ENCODE data around the gene CSPG5. TPM values are rescaled to one million over a fixed set of nuclear protein-coding genes. Genes with fewer than 3 reads are reported as not detected.

CSPG5 gene
- total and polyA plus RNA-seq, 12 donors, result 0.07 to 0.79 (median 0.28) TPM; not detected in 1

GRCh38 chr3:47517937-47518336, 60.7 kb downstream of the CSPG5 start:
- Histone ChIP-seq H3K4me1 (peaks cover 0 to 12% (median 8%) of the 10 kb centered on the region in 9 donors), H3K27ac (no peak overlapping the region), H3K4me3 (no peak overlapping the region), H3K36me3 (no peaks in the 10 kb centered on the region), H3K27me3 (no peaks in the 10 kb centered on the region), H3K9me3 (no peaks in the 10 kb centered on the region)
- ATAC-seq (no peak), DNase-seq (no peak)
- intact Hi-C loops (cut with DNase I), result no loop called here
- 94 to 95% methylated on average over 2 of the region's 2 CpGs for WGBS, 2 donors
- no peak for TF ChIP-seq CTCF (IDR thresholded peaks at IDR 0.05)

- H3K27ac ChIP-seq, result no peak overlapping the region
- H3K9me3 ChIP-seq, result no peaks in the 10 kb centered on the region
- no peaks in the 10 kb centered on the region for H3K27me3 ChIP-seq
- ATAC-seq (no peak), DNase-seq (no peak)
- peaks cover 3 to 16% (median 11%) of the 10 kb centered on the region in 9 donors for H3K4me1 ChIP-seq
- no peak overlapping the region for H3K4me3 ChIP-seq
- no peak for TF ChIP-seq CTCF (IDR thresholded peaks at IDR 0.05)
- intact Hi-C loops (cut with DNase I), result loop anchor here in 1 of 10 donors (2.0 kb wide), 1 partner anchor 273 kb away; no protein-coding TSS in a partner anchor
- WGBS, 2 donors, result 58 to 64% methylated on average over 5 of the region's 5 CpGs
- H3K36me3 ChIP-seq, result peaks cover 0 to 3% (median 0%) of the 10 kb centered on the region in 9 donors
Observed at GRCh38 chr3:47515864-47516319, 62.8 kb downstream of the CSPG5 start.

DNA sequence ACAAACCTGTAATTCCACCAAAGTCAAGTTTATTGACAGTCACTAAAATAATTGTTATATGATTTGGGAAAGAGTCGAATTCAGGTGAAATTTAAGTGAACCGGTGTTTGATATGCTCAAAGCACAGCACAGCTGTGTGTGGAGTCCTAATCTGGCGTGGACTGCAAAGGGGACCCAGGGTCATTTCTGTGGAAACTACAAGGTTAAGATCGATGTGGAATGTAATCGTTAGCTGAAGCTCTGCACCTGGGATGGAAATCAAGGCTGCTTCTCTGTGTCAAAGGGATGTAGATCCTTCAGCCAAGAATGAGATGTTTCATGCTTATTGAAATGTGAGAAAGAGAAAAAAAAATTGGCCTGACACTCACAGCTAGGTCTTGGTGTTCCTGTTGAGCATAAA, 63.6 kb downstream of the CSPG5 start:
- no peaks in the 10 kb centered on the region for H3K9me3 ChIP-seq
- no peak for DNase-seq
- peaks cover 0 to 11% (median 3%) of the 10 kb centered on the region in 9 donors for H3K36me3 ChIP-seq
- intact Hi-C loops (cut with DNase I), result loop anchor here in 1 of 10 donors (2.0 kb wide), 1 partner anchor 274 kb away; no protein-coding TSS in a partner anchor
- ATAC-seq, result no peak
- H3K27ac ChIP-seq, result no peak overlapping the region
- H3K4me3 ChIP-seq, result no peak overlapping the region
- peaks cover 3 to 16% (median 11%) of the 10 kb centered on the region in 9 donors for H3K4me1 ChIP-seq
- WGBS, 2 donors, result 73 to 78% methylated on average over 5 of the region's 5 CpGs
- H3K27me3 ChIP-seq, result no peaks in the 10 kb centered on the region
- TF ChIP-seq CTCF (IDR thresholded peaks at IDR 0.05), result no peak

GRCh38 chr3:47513125-47513929, 65.3 kb downstream of the CSPG5 start, which contains the start of gene ELP6:
ELP6 (minus strand) TSS chr3:47513712; CDS start chr3:47513590, 122 bp downstream.
- ATAC-seq (peak; percentile 98 to 100 (median 99)), DNase-seq (peak; percentile 97)
- intact Hi-C loops (cut with DNase I), result loop anchor here in 3 of 10 donors (2.0 to 5.0 kb wide), 3 partner anchors 267 to 289 kb away; partner anchors contain the start of genes SMARCC1 (in 2 of the 3) and DHX30 (in 1 of the 3)
- Histone ChIP-seq H3K27me3 (no peaks in the 10 kb centered on the region), H3K4me1 (peaks cover 3 to 16% (median 11%) of the 10 kb centered on the region in 9 donors), H3K27ac (peak within 1 kb of the TSS; percentile 82 to 95 (median 92)), H3K4me3 (peak within 1 kb of the TSS; percentile 61 to 79 (median 68)), H3K36me3 (peaks cover 0 to 29% (median 10%) of the 10 kb centered on the region in 9 donors), H3K9me3 (no peaks in the 10 kb centered on the region)
- TF ChIP-seq CTCF (IDR thresholded peaks at IDR 0.05), result peak in 8 of 9 donors; percentile 31 to 68 (median 50)
- 0 to 1% methylated on average over 71 of the region's 71 CpGs for WGBS, 2 donors

Measured in heart right ventricle (tissue), 16 donors.